Globus pallidus (tissue), 1 donor: Measurements from ENCODE around the gene ZNF574.
A peak's percentile ranks its signal among the peaks of the same experiment; 100 is the strongest.
"Not testable (repeated sequence)": the region's sequence is repeated elsewhere in the genome, so short reads cannot be mapped to it uniquely, and the experiment has no call there.

ENCODE experiments used
- DNase-seq: peaks from one replicate; pipeline ENCODE4 v3.0.0-alpha.2; 2015; ENCODE audit warnings: low spot score

Gene ZNF574, protein sequence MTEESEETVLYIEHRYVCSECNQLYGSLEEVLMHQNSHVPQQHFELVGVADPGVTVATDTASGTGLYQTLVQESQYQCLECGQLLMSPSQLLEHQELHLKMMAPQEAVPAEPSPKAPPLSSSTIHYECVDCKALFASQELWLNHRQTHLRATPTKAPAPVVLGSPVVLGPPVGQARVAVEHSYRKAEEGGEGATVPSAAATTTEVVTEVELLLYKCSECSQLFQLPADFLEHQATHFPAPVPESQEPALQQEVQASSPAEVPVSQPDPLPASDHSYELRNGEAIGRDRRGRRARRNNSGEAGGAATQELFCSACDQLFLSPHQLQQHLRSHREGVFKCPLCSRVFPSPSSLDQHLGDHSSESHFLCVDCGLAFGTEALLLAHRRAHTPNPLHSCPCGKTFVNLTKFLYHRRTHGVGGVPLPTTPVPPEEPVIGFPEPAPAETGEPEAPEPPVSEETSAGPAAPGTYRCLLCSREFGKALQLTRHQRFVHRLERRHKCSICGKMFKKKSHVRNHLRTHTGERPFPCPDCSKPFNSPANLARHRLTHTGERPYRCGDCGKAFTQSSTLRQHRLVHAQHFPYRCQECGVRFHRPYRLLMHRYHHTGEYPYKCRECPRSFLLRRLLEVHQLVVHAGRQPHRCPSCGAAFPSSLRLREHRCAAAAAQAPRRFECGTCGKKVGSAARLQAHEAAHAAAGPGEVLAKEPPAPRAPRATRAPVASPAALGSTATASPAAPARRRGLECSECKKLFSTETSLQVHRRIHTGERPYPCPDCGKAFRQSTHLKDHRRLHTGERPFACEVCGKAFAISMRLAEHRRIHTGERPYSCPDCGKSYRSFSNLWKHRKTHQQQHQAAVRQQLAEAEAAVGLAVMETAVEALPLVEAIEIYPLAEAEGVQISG

DNA sequence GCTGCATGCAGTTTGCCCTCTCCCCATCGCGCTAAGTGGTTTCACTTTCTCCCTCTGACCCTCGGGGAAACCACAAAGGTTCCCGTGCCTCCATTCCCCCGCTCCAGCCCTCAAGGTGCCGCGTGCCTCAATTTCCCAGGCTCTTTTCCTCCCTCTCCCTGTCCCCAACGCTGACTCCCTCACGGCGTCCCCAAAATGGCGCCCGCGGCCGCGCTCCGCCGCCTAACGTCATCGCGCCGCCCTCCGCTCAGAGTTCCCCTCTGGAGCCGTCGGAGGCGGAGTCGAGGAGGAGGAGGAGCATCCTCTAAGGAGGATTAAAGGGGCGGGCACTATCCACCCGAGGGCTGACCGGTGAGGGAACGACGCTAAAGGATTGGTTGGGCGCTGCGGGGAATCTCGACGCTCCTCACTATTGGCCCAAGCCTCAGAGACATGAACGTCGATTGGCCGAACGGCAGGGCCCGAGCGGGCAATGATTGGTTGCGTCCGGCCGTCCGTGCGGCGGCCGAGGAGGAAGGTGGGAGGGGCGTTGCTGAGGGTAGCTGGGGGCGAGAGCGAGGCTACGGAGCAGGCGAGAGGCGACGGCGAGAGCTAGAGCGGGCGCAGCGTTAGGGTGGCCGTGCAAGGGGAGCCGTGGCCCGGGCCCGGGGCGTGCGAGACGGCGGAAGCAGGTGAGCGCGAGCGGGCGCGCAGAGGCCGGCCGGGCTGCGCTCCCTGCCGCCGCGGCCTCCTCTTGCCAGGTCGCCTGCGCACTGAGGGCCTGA, at the start of gene ZNF574:
TSS of gene ZNF574 (plus strand) at position 551 of the 764 bp plus-strand sequence. CDS start 2,441 bp downstream, outside the sequence.
- DNase-seq: peak; percentile 99

DNA sequence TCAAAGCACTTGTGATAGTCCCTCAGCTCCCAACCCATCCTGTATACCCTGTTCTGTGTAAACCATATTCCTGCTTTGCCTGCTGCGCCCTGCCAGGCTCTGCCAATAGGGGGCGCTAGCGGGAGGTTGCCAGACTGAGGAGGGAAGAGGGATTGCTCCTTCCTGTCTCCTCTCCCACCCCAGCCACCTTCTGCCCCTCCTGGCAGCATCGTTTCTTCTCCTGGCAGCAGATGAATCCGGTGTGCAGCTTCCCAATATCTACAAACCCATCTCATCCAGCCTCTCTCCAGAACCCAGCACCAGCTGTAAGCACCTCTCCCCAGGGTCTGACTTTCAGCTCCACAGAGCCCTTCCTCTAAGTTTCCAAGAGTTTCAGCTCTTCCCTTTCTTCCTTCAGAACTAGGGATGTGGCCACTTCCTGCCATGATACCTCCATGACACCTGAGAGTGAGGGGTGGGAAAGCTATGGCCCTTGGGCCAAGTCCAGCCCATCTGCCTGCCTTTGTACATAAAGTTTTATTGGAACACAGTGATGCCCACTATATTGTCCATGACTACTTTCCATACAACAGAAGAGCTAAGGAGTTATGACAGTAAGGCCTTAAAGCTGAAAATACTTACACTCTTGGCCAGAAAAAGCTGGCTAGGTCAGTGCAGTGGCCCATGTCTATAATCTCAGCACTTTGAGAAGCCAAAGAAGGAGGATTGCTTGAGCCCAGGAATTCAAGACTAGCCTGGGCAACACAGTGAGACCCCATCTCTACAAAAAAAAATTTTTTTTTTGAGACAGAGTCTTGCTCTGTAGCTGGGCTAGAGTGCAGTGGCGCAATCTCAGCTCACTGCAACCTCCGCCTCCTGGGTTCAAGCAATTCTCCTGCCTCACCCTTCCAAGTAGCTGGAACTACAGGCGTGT, 47.4 kb upstream of the ZNF574 start:
- no peak for DNase-seq

DNA sequence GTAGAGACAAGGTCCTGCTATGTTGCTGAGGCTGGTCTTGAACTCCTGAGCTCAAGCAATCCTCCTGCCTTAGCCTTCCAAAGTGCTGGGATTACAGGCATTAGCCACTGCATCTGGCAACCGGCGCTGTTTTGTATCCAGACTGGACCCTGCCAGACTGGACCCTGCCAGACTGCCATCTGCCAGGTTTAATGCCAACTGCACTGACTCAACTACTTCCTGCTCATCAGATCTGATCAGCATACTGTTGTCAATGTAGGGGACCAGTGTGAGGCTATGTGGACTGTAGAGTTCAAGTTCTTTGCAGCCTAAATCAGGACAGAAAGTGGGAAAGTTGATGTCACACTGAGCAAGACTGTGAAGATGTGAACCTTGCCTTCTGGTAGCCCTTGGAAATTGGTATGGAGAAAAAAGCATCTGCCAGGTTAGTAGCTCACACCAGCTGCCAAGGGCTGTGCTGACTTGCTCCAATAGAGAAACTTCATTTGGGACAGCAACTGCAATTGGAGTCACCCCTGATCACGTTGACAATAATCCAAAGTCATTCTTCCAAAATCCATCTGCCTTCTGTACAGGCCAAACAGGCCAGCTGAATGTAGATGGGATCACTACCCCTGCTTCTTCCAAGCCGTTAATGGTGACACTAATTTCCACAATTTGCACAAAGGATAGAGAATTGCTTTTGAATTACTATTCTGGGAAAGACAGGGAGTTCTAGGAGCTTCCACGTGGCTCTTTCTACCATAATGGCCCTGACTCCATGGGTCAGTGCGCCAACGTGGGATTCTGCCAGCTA, 45.1 kb upstream of the ZNF574 start:
- DNase-seq: peak; percentile 7

DNA sequence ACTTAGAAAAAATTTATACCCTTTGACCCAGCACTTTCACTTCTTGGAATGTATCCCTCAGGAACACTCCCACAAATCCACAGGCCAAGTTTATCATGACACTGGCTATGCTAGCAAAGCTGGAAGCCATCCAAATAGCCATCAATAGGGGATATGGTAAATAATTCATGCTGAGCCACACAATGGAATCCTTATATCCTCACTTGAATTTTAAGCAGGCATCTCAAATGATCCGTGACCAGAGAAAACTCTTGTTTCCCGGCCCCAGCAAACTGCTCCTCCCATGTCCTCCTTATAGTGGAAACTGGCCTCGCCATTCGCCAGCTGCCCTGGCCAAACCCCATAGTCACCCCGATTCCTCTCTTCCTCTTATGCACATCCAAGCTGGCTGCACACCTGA, 43.5 kb upstream of the ZNF574 start:
- DNase-seq: peak; percentile 31

DNA sequence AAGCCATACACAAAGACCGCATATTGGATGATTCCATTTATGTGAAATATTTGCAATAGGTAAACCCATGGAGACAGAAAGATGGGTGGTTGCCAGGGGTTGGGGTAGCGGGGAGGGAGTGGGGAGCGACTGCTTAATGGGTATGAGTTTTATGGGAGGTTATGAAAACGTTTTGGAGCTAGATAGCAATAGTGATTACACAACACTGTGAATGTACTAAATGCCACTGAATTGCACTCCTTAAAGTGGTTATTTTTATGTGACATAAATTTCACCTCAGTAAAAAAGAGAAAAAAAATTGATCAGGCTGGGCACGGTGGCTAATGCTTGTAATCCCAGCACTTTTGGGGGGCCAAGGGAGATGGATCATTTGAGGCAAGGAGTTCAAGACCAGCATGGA, 42.6 kb upstream of the ZNF574 start:
- DNase-seq: no peak

DNA sequence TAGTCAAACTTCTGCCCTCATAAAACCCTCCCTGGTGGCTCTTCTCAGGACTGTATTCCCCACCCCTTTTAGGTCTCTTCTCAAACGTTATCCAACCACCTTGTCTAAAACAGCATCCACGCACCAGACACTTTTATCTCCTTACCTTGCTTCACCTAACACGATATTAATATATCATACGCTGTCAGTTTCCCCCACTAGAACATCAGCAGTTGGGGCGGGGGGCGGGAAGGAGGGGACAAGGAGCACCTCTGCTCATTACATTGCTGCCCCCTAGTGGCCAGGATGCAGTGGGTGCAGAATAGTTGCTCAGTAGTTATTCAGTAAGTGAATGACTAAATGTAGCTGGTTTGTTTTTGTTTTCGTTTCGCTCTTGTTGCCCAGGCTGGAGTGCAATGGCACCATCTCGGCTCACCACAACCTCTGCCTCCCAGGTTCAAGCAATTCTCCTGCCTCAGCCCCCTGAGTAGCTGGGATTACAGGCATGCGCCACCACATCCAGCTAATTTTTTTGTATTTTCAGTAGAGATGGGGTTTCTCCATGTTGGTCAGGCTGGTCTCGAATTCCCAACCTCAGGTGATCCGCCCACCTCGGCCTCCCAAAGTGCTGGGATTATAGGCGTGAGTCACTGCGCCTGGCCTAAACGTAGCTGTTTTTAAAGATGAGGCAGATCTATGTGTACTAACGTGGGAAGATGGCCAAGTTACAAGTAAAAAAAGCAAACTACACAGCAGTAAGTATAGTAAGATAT, 41.1 kb upstream of the ZNF574 start:
- peak; percentile 33 for DNase-seq

DNA sequence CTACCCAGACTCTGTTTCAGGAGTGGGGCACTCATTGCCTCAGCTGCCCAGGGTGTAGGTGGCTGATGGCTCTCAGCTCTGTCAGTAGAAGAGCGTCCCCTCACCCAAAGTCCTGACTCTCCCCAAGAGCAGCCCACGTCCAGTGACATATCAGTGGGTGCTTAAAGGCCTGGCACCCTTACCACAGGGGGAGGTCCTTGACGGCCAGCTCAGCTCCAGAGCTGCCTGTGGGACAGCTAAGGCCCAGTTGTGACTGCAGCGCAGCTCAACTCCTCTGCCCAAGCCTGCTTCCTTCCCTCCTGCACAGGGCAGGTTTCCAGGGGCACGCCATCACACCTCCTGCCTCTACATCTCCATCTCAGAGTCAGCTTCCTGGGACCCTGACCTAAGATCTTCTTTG, 38.3 kb upstream of the ZNF574 start:
- DNase-seq: no peak

DNA sequence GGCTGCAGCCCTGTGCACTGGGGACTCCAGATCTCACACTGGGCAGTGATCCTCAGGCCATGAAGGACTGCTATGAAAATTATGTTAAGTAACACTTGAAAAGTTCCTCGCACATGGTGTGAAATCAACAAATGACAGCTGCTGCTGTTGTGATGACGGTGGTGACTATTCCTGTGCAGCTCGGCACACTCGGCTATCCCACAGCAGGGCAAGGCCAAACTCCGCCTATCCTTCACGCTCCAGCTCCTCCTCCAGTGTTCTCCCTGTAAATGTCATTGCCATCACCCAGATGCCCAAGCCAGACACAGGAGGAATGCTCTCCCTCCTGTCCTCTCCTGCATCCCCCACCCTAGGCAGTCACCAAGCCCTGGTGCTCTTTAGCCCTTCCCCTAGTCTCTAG, 37.3 kb upstream of the ZNF574 start:
- no peak for DNase-seq

DNA sequence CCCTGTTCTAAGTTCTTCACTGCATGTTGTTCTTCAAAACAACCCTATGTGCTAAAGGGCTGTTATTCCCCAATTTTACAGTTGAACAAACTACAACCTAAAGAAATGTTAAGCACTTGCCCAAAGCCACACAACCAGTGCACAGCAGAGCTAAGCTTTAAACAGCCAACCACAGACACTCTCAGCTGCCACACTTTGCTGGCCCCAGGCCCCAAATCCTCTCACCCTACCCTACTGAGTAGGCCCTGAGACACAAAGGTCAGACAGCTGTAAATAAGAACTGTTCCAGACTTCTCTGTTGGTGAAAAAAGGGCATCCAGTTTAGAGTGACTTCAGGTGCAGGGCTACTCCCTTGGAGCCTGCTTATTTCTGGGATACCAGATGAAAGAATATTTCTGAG, 35.9 kb upstream of the ZNF574 start:
- no peak for DNase-seq

DNA sequence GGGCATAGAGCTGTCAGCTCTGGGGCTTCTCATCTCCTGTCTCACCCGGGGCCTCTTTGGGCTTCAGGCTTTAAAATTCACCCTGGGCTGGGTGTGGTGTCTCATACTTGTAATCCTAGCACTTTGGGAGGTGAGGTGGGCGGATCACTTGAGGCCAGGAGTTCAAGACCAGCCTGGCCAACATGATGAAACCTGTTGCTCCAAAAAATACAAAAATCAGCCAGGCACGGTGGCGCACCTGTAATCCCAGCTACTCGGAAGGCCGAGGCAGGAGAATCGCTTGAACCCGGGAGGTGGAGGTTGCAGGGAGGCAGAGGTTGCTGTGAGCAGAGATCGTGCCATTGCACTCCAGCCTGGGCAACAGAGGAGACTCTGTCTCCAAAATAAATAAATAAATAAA, 35.5 kb upstream of the ZNF574 start:
- not testable (repeated sequence) for DNase-seq

DNA sequence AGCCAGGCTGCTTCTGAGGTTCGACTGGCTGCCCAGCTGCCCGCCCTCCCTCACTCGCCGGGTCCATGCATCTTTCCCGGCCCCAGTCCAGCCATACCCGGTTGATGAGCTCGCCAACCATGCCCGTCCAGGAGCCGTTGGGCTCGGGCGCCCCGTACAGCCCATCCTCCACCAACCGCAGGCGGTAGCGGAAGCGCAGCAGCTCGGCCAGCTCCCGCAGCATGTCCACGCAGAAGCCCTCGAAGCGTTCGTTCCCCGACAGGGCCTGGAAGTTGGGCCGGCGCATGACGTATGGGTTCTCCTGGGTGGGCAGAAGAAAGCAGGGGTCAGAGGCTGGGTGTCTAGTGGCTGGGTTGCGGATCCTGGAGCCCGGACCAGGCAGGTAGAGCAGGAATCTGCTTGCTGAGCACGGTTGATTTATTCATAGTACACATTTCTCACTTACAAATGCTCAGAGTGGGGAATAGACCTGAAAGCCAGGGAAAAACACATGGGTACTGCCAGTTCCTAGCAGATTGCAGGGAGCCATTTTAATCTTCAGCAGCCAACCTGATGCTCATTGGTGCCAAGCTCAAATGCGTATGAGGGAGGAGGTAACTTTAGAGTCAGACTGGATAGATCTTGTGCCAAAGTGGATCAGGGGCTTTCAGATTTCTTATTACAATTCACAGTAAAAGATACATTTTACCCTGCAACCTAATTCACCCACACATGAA, 33.4 kb upstream of the ZNF574 start:
- DNase-seq: no peak

DNA sequence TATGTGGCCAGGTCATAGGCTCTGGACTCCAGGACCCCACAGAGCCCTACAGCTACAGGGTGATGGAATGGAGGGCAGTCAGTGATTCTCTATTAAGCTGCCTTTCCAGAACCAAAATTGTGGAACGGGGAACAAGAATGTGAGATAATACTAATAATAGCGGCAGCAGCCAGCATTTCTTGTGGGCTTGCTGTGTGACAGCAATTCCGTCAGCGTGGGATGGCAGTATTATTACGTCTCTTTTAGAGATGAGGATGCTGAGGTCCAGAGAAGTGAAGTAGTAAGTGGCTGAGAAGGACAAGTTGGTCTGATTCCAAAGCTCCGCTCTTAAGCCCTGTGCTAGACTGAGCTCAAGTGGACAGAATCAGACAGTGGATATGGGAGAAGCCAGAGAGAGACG, 30.4 kb upstream of the ZNF574 start:
- no peak for DNase-seq

DNA sequence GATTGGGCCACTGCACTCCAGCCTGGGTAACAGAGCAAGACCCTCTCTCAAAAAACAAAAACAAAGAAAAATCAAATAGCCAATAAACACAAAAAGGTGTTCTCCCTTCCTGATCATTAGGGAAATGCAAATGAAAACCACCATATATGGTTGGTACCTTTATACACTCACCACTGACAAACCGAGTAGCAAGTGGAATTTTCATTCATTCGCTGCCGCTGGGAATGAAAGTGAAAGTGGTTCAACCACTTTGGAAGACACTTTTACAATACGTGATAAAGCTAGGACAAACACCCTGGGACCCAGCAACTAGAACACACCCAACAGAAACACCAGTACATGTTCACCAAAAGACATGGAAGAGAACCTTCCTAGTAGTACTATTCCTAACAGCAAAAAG, 27.0 kb upstream of the ZNF574 start:
- no peak for DNase-seq

DNA sequence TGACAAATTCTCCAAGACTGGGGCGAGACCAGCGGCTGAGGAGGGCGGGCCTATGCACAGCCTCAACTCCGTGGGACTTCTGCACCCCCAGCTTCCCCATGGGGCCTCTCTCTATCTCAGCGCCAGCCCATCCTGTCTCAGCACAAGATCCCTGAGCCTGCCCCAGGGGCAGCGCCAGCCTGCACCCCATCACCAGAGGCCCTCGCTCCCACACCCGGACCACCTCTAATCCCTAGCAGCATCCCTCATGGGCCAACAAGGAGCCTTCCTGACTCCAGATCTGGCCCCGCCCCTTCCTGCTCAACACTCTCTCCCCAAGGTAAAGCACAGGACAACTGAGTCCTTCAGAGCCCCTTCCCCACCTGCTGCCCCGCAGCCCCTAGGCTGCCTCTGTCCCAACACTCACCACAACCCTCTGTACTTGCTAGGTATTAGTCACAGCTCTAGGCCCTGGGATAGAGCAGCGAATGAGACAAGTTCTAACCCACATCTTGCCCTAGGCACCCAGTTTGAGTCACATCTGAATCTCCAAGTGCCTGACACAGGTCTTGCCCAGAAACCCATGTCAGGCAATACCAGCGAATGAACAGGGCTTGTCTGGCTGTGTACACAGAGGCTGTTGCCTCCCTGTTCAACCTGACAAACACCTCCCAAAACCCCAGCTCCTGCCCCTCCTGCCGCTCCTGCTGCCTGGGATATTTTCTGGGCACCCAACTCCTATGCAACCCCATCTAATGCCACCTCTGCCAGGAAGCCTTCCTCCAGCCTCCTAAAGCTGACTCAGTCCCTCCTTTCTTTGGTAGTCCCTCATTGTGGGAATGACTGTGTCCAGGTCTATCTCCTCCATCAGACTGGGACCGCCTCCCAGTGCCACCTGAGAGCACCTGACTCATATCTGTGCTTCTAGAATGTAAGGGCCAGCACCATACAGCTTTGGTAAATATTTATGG, 24.5 kb upstream of the ZNF574 start:
- DNase-seq: no peak

DNA sequence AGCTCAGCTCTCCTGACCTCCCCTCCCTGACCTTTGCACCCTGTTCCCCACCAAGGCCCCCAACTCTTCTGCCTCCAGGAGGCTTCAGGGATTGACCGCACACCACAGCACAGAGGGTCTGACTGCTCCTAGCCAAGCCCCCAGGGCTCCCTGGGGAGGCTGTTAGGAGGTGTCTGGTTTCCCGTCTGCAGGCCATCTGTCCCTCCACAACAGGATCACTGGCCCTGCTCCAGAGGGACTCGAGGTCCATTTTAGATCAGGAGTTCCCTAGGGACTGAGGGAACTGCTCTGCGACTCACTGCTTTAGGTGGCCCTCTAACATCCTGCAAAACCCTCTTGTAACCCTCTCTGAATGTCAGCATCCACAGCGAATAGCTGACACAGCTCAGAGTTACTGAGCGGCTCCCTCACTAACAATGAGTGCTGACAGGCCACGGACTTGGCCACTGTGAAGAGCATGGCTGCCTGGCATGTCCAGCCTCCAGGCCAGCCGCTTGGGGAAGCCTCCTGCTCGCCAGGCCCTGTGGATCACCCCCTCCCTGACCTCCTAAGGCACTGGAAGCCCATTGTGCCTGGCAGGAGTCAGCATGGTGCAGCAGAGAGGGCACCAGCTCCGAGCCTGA, 23.6 kb upstream of the ZNF574 start:
- no peak for DNase-seq

DNA sequence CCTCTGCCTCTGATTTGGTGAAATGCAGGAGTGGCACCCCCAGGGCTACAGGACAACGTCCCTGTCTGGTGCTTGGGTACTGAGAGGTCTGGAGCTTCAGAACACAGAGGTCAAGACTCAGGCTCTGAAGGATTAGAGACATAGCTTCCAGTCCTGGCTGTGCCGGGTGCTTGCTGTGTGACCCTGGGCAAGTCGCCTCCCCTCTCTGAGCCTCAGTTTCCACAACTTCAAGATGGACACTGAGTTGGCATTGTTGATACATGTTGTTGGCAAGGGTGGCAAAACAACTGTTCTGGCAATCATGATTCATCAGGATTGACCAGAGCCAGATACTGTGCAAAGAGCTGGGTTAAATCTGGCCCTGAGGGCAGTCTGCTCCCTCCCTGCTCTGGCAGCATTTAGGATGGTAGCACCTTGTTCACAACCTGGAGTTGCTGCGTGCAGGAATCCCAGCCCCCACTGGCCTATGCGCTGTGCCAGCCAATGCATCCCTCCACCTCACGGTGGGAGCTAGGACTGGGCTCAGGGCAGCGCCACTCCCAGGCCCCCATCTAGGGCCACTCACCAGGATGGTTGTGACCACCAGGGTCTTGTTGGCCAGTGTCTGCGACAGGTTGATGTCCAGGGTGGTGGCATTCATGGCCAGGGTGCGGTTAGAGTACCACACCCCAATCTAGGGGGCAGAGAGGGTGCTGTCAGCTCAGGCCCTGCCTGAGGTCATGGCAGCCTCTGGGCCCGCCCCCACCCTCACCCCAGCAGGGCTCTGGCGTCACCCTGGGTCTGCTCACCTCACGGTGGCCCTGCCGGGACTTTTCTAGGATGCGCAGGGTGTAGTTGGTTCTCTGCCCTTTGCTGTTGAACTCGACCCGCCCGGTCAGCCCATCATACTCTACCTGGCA, 22.7 kb upstream of the ZNF574 start:
- DNase-seq: no peak
